Mesenchymal stem cell (in vitro differentiated cells and primary cell): Measurements from ENCODE around the gene LCN1.
"Not testable (repeated sequence)": the region's sequence is repeated elsewhere in the genome, so short reads cannot be mapped to it uniquely, and the experiment has no call there.

Experiments
- DNase-seq: peaks from one replicate; pipeline ENCODE4 v3.0.0-alpha.2; 2013
- H2AFZ ChIP-seq: one replicate; pipeline ENCODE4 v1.6.1; 2013; ENCODE audit warnings: low read depth, mild to moderate bottlenecking, control low read depth, inconsistent platforms, low read length, moderate library complexity
- H2AK5ac ChIP-seq: 2 replicates; pipeline ENCODE4 v1.6.1; 2013; ENCODE audit warnings: low read length, moderate library complexity, mild to moderate bottlenecking, inconsistent platforms; ENCODE audit not compliant: severe bottlenecking
- H2BK120ac ChIP-seq: one replicate; pipeline ENCODE4 v1.6.1; 2013; ENCODE audit warnings: low read depth, mild to moderate bottlenecking, inconsistent platforms, low read length, moderate library complexity
- H2BK12ac ChIP-seq, 2 experiments: one replicate each; pipeline ENCODE4 v1.6.1; 2013; ENCODE audit warnings: inconsistent platforms in 2 of 2, low read length in 2 of 2, mild to moderate bottlenecking in 2 of 2, moderate library complexity in 2 of 2, control low read depth in 1 of 2
- H2BK15ac ChIP-seq: one replicate; pipeline ENCODE4 v1.6.1; 2013; ENCODE audit warnings: mild to moderate bottlenecking, low read depth, inconsistent platforms; ENCODE audit not compliant: poor library complexity, severe bottlenecking
- H2BK5ac ChIP-seq: 2 replicates; pipeline ENCODE4 v1.6.1; 2013; ENCODE audit warnings: low read depth, mild to moderate bottlenecking, low read length, control low read depth, inconsistent platforms; ENCODE audit not compliant: poor library complexity, severe bottlenecking
- H3K14ac ChIP-seq, 2 experiments: one replicate each; pipeline ENCODE4 v1.6.1; 2013; ENCODE audit warnings: inconsistent platforms in 2 of 2, low read length in 2 of 2, control low read depth in 1 of 2, mild to moderate bottlenecking in 1 of 2, moderate library complexity in 1 of 2
- H3K18ac ChIP-seq, 2 experiments: one replicate each; pipeline ENCODE4 v1.6.1; 2013; ENCODE audit warnings: inconsistent platforms in 2 of 2, low read length in 2 of 2, control low read depth in 1 of 2, low read depth in 1 of 2, mild to moderate bottlenecking in 1 of 2
- H3K23ac ChIP-seq, 2 experiments: one replicate each; pipeline ENCODE4 v1.6.1; 2013; ENCODE audit warnings: inconsistent platforms in 2 of 2, low read length in 2 of 2, mild to moderate bottlenecking in 2 of 2, moderate library complexity in 2 of 2, control low read depth in 1 of 2
- H3K27ac ChIP-seq: 2 replicates; pipeline ENCODE4 v1.5.1; 2013; ENCODE audit warnings: mild to moderate bottlenecking, moderate library complexity, low read length, control low read depth, inconsistent platforms; ENCODE audit not compliant: poor library complexity, severe bottlenecking
- H3K27me3 ChIP-seq, 2 experiments: 2 replicates each; pipeline versions ENCODE4 v1.6.1 to v1.7.0; 2013; ENCODE audit warnings: low read length in 2 of 2, mild to moderate bottlenecking in 2 of 2, moderate library complexity in 2 of 2, control low read depth in 1 of 2, inconsistent platforms in 1 of 2; ENCODE audit not compliant: control insufficient read depth in 1 of 2, insufficient read depth in 1 of 2
- H3K36me3 ChIP-seq, 2 experiments: 2 replicates each; pipeline versions ENCODE4 v1.6.1 to v1.7.0; 2013; ENCODE audit warnings: low read length in 2 of 2, control low read depth in 1 of 2, inconsistent platforms in 1 of 2, low read depth in 1 of 2, mild to moderate bottlenecking in 1 of 2; ENCODE audit not compliant: insufficient read depth in 2 of 2, control insufficient read depth in 1 of 2
- H3K4ac ChIP-seq, 2 experiments: one replicate each; pipeline ENCODE4 v1.6.1; 2013; ENCODE audit warnings: inconsistent platforms in 2 of 2, low read length in 2 of 2, mild to moderate bottlenecking in 2 of 2, moderate library complexity in 2 of 2, control low read depth in 1 of 2, low read depth in 1 of 2
- H3K4me1 ChIP-seq: 2 replicates; pipeline ENCODE4 v1.6.1; 2013; ENCODE audit warnings: low read depth, low read length, control low read depth; ENCODE audit not compliant: control insufficient read depth, insufficient read depth
- H3K4me2 ChIP-seq: 2 replicates; pipeline ENCODE4 v1.6.1; 2013; ENCODE audit warnings: low read length, mild to moderate bottlenecking, inconsistent platforms; ENCODE audit not compliant: poor library complexity, severe bottlenecking
- H3K4me3 ChIP-seq, 2 experiments: 2 replicates each; pipeline versions ENCODE4 v1.5.1 to v1.7.0; 2013; ENCODE audit warnings: low read length in 2 of 2, mild to moderate bottlenecking in 2 of 2, control low read depth in 1 of 2, low read depth in 1 of 2; ENCODE audit not compliant: insufficient read depth in 1 of 2
- H3K79me1 ChIP-seq: replicated peaks from 2 replicates; pipeline ENCODE4 v1.6.1; 2013; ENCODE audit warnings: mild to moderate bottlenecking, control low read depth, low read length, inconsistent platforms; ENCODE audit not compliant: poor library complexity, severe bottlenecking
- H3K9ac ChIP-seq: 2 replicates; pipeline ENCODE4 v1.7.0; 2013; ENCODE audit warnings: mild to moderate bottlenecking, low read length, moderate library complexity
- H3K9me3 ChIP-seq: 2 replicates; pipeline ENCODE4 v1.7.0; 2013; ENCODE audit warnings: mild to moderate bottlenecking, low read length; ENCODE audit not compliant: control insufficient read depth
- H4K8ac ChIP-seq: one replicate; pipeline ENCODE4 v1.6.1; 2013; ENCODE audit warnings: inconsistent platforms, mild to moderate bottlenecking, low read length, moderate library complexity
- H4K91ac ChIP-seq: one replicate; pipeline ENCODE4 v1.6.1; 2013; ENCODE audit warnings: mild to moderate bottlenecking, low read length, inconsistent platforms
- WGBS: methylation state at CpG from one replicate; pipeline ENCODE4 v1.1.7; 2013; ENCODE audit warnings: mixed read lengths; 5-methylcytosine and 5-hydroxymethylcytosine counted together

Gene LCN1

GRCh38 chr9:135547756-135548736 lies 26.8 kb downstream of the LCN1 start:
- Histone ChIP-seq H3K36me3 (no peaks in the 10 kb centered on the region), H3K9ac (no peak overlapping the region), H3K79me1 (no peaks in the 10 kb centered on the region), H2BK12ac (no peak overlapping the region), H3K4me3 (no peak overlapping the region), H3K4me1 (no peaks in the 10 kb centered on the region), H2BK120ac (no peak overlapping the region), H3K4ac (no peak overlapping the region), H2AK5ac (no peak overlapping the region), H2BK5ac (no peak overlapping the region), H3K9me3 (no peaks in the 10 kb centered on the region), H4K91ac (no peak overlapping the region), H3K14ac (no peak overlapping the region), H3K27ac (no peak overlapping the region), H4K8ac (no peak overlapping the region), H3K27me3 (peaks cover 0 to 19% of the 10 kb centered on the region in 2 experiments), H3K23ac (no peak overlapping the region), H2AFZ (no peak overlapping the region), H3K4me2 (no peak overlapping the region), H3K18ac (no peak overlapping the region), H2BK15ac (no peak overlapping the region)
- WGBS = 79% methylated on average over 28 of the region's 28 CpGs
- DNase-seq = no peak

GRCh38 chr9:135549478-135550343 lies 28.5 kb downstream of the LCN1 start:
- WGBS = 85% methylated on average over 26 of the region's 28 CpGs

GRCh38 chr9:135550344-135550918 lies 29.2 kb downstream of the LCN1 start:
- Histone ChIP-seq H3K9me3 (no peaks in the 10 kb centered on the region), H3K79me1 (no peaks in the 10 kb centered on the region), H3K14ac (no peak overlapping the region), H4K91ac (no peak overlapping the region), H3K4me2 (no peak overlapping the region), H3K4me3 (no peak overlapping the region), H2AFZ (no peak overlapping the region), H2BK12ac (no peak overlapping the region), H2BK5ac (no peak overlapping the region), H2AK5ac (no peak overlapping the region), H2BK15ac (no peak overlapping the region), H3K27me3 (peaks cover 0 to 25% of the 10 kb centered on the region in 2 experiments), H3K9ac (no peak overlapping the region), H3K36me3 (no peaks in the 10 kb centered on the region), H3K23ac (no peak overlapping the region), H3K4ac (no peak overlapping the region), H4K8ac (no peak overlapping the region), H3K4me1 (no peaks in the 10 kb centered on the region), H3K18ac (no peak overlapping the region), H3K27ac (no peak overlapping the region), H2BK120ac (no peak overlapping the region)
- 85% methylated on average over 16 of the region's 17 CpGs for WGBS
- DNase-seq = no peak

More at GRCh38 chr9:135549478-135550343, 28.5 kb downstream of the LCN1 start:
- not testable (repeated sequence) for H2BK15ac ChIP-seq, H3K23ac ChIP-seq, H3K27ac ChIP-seq, H2AK5ac ChIP-seq, H2BK5ac ChIP-seq, H3K4ac ChIP-seq, H3K36me3 ChIP-seq, H2AFZ ChIP-seq, DNase-seq, H3K4me3 ChIP-seq, H2BK12ac ChIP-seq, H3K4me1 ChIP-seq, H3K4me2 ChIP-seq, H3K79me1 ChIP-seq, H3K18ac ChIP-seq, H3K9me3 ChIP-seq, H3K9ac ChIP-seq, H2BK120ac ChIP-seq, H4K91ac ChIP-seq, H4K8ac ChIP-seq, H3K14ac ChIP-seq
- peaks cover 0 to 25% of the 10 kb centered on the region in 2 experiments for H3K27me3 ChIP-seq
